GM18517 (cell line): ENCODE results near the gene PLEKHF1.

Experiments used
- ATAC-seq: cut with Tn5 transposase; IDR thresholded peaks from one replicate; pipeline ENCODE4 v1.9.1; 2021; ENCODE audit warnings: mild to moderate bottlenecking, moderate library complexity; ENCODE audit not compliant: unreplicated experiment

Gene PLEKHF1

GRCh38 chr19:29724746-29725145, 59.5 kb downstream of the PLEKHF1 start:
- no peak for ATAC-seq
